Astrocyte of the cerebellum (primary cell): ENCODE results near the gene SPRR1A.

Source experiments
- DNase-seq: peaks from one replicate; pipeline ENCODE4 v3.0.0-alpha.2; 2011; ENCODE audit warnings: low read depth
- H3K4me3 ChIP-seq: 2 replicates; pipeline ENCODE4 v1.5.1; 2011; ENCODE audit warnings: mild to moderate bottlenecking, low read depth, low read length, moderate library complexity
- in situ Hi-C: cut with HindIII; loops from 2 replicates; pipeline ENCODE4 v1.10.0; 2017; ENCODE audit warnings: low sequenced_read_pairs
- TF ChIP-seq, protein P1 (sequence below): IDR thresholded peaks from 2 replicates; pipeline ENCODE4 v1.5.1; 2012; ENCODE audit warnings: low read length, low read depth, moderate library complexity, mild to moderate bottlenecking; ENCODE audit errors: missing control alignments

The SPRR1A gene

DNA sequence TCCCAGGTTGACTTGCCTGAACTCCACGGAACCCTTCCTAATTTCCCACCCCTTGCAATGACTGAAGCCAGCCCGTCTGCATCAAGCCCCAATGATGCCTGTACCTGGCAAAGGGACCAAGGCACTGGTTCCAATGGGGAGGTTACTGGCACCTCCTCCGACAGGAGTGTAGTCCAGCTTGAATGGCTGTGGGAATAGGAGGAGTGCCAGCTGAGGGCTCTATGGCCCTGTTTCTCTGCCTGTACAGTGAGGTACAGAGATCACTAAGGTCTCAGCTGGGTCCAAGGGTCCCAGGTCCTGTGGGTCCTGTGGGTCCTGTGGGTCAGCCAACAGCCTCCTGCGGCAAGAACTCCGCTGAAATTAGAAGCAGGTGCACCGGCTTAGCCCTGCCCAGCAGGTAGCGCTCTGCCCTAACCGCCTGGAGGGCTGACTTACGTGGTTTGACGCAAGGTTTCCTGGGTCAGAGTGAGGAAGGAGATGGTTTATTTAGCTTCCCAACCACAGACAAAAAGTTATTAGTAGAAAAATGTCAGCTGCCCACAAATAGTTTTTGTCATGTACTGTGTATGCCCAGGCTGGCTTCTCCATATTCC lies 23.3 kb upstream of the SPRR1A start:
- DNase-seq, result no peak
- in situ Hi-C loops, result no loop called here
- TF ChIP-seq, protein P1, sequence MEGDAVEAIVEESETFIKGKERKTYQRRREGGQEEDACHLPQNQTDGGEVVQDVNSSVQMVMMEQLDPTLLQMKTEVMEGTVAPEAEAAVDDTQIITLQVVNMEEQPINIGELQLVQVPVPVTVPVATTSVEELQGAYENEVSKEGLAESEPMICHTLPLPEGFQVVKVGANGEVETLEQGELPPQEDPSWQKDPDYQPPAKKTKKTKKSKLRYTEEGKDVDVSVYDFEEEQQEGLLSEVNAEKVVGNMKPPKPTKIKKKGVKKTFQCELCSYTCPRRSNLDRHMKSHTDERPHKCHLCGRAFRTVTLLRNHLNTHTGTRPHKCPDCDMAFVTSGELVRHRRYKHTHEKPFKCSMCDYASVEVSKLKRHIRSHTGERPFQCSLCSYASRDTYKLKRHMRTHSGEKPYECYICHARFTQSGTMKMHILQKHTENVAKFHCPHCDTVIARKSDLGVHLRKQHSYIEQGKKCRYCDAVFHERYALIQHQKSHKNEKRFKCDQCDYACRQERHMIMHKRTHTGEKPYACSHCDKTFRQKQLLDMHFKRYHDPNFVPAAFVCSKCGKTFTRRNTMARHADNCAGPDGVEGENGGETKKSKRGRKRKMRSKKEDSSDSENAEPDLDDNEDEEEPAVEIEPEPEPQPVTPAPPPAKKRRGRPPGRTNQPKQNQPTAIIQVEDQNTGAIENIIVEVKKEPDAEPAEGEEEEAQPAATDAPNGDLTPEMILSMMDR, result no peak
- H3K4me3 ChIP-seq, result no peak overlapping the region

DNA sequence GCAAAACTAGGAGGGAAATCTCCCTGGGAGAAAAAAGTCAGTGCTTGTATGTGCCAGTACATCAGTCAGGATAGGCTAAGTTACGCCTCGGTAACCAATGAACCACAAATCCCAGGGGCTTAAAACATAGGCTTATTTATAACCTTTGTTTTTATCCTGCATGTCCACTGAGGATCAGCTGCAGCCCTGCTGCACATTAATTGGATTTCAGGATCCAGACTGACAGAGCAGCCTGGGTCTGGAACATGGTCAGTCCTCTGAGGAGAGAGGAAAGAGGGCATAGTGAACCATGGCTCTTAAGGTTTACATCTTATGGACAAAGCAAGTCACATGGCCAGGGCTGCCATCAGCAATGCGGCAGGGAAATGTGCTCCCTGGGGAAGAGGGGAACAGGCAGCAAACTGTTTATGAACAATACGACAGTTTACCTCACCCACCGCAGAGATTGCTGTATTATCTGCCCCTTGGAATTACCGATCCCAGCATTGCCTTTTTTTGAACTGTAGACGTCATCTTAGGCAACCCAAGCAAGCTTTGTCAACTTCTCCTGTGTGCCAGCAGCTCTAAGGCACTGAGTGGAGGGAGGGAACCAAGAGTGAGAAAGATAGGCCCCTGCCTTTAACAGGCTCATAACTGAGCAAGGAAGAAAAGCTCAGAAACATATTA lies 22.5 kb upstream of the SPRR1A start:
- TF ChIP-seq, protein P1, result no peak
- H3K4me3 ChIP-seq, result no peak overlapping the region
- no peak for DNase-seq
- in situ Hi-C loops, result no loop called here

DNA sequence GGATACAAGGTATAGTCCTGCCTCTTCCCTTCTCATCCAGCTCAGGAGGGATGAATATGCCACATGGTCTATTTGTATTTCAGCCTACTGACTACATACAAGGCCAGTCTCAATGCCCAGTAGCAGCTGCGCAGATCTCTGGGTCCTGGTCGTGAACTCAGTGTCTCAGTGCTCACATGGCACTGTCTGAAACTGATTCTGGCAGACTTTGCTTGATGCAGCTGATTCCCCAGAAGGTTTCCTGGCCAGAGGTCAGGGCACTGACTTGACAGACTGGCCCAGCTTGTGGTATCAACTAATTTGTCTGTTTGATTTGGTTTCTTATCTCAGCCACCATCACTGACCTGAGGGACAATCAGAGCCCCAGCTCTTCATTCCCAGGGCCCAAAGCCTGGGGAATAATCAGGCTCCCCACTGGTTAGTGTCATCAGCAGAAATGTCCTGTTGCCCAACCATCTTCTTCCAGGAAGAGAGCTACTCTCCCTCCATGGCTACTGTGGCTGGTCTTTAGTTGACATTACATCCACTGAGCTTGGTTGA lies 20.9 kb upstream of the SPRR1A start:
- no peak for DNase-seq
- TF ChIP-seq, protein P1, result no peak
- no peak overlapping the region for H3K4me3 ChIP-seq
- in situ Hi-C loops, result no loop called here

DNA sequence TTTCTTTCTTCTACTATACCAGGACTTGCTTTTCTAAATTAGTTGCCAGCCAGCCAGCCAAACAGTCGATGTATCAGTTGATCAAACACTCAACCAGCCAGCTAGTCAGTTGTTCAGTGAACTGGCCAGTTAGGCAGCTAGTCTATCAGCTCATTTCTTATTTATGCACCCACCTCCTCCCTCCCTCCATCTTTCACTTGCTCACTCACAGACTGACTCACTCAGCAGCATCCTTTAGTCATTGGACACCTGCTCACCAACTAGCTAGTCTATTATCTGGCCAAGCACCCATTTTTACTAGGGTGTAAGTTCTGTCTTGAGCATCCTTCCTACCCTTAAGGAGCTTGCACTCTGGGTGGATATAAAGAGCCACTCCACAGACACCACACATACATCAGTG lies 19.3 kb upstream of the SPRR1A start:
- no peak for DNase-seq
- TF ChIP-seq, protein P1, result no peak
- H3K4me3 ChIP-seq, result no peak overlapping the region
- in situ Hi-C loops, result no loop called here

DNA sequence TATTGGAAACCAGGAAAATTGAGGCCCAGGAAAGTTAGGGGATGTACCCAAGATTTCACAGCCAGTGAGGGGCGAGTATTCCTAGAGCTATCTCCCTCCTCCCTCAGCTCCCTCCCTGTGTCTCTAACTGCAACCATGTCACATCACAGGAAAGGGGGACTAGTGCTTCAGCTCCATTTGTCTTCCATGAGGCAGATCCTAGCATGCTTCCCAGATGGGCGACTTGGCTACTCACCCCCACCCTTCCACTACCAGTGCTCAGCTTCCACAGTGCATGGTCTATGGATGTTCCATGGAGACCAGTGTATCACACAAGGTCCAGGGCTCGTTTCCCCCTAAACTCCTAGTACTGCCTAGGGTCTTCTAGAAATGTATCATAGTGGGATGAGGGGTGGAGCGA lies 18.0 kb upstream of the SPRR1A start:
- no peak overlapping the region for H3K4me3 ChIP-seq
- TF ChIP-seq, protein P1, result no peak
- in situ Hi-C loops, result no loop called here
- DNase-seq, result no peak

DNA sequence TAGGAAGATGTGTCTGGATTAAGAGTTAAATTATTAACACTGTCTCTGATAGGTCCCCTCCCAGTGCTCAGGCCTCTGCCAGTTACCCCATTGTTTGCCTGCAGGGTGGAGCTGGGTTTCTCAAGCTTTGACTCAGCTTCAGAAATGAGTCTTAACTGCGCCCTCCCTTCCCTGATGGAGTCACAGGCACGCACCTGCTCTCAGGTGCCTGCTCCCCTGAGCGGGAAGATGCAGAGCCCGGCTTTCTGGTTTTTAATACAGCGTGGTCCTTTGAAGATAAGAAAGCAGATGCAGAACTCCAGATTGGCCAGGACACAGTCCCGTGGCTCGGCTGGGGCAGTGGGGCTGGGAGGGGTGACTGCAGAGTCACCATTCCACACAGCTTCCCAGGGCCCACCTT lies 16.7 kb upstream of the SPRR1A start:
- in situ Hi-C loops, result no loop called here
- TF ChIP-seq, protein P1, result no peak
- no peak for DNase-seq
- no peak overlapping the region for H3K4me3 ChIP-seq
